Muscle layer of colon (tissue), 2 donors: ENCODE data around the gene PROCR.
"Not testable (repeated sequence)": the region's sequence is repeated elsewhere in the genome, so short reads cannot be mapped to it uniquely, and the experiment has no call there.

Source experiments
- H3K27ac ChIP-seq: one replicate; pipeline ENCODE4 v1.7.0; 2013; ENCODE audit warnings: low read depth, mild to moderate bottlenecking, low read length, moderate library complexity
- H3K27me3 ChIP-seq, 2 donors: one replicate each; pipeline ENCODE4 v1.7.0; 2013; ENCODE audit warnings: low read length in 2 of 2, mild to moderate bottlenecking in 2 of 2; ENCODE audit not compliant: insufficient read depth in 2 of 2, control insufficient read depth in 1 of 2
- H3K36me3 ChIP-seq: one replicate; pipeline ENCODE4 v1.7.0; 2013; ENCODE audit warnings: mild to moderate bottlenecking, low read length; ENCODE audit not compliant: insufficient read depth
- H3K4me1 ChIP-seq: one replicate; pipeline ENCODE4 v1.7.0; 2013; ENCODE audit warnings: mild to moderate bottlenecking, low read length; ENCODE audit not compliant: insufficient read depth
- H3K4me3 ChIP-seq, 2 donors: one replicate each; pipeline ENCODE4 v1.7.0; 2013; ENCODE audit warnings: low read length in 2 of 2, low read depth in 1 of 2, mild to moderate bottlenecking in 1 of 2, moderate library complexity in 1 of 2
- H3K9ac ChIP-seq: one replicate; pipeline ENCODE4 v1.7.0; 2013; ENCODE audit warnings: low read length
- H3K9me3 ChIP-seq: one replicate; pipeline ENCODE4 v1.7.0; 2013; ENCODE audit warnings: mild to moderate bottlenecking, low read length
- donor health status: abdominal sarcoma.
- donor health status: Adenocarcinoma of cecum.

Gene PROCR

DNA sequence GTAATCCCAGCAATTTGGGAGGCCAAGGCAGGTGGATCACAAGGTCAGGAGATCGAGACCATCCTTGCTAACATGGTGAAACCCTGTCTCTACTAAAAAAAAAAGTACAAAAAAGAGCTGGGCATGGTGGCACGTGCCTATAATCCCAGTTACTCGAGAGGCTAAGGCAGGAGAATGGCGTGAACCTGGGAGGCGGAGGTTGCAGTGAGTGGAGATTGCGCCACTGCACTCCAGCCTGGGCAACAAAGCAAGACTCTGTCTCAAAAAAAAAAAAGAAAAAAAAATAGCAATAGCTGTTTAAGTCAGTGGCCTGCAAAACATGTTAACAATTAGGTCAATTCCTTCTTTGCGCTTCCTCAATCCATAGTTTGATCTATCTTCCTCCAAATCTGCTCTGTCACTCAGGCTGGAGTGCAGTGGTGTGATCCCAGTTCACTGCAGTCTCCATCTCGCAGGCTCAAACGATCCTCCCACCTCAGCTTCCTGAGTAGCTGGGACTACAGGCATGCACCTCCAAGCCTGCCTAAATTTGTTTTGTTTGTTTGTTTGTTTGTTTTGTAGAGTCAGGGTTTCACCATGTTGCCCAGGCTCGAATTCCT is 14.9 kb downstream of the PROCR start:
- not testable (repeated sequence) for H3K9ac ChIP-seq, H3K4me3 ChIP-seq, H3K27ac ChIP-seq, H3K27me3 ChIP-seq, H3K9me3 ChIP-seq, H3K36me3 ChIP-seq
- peaks cover 12% of the 10 kb centered on the region for H3K4me1 ChIP-seq

DNA sequence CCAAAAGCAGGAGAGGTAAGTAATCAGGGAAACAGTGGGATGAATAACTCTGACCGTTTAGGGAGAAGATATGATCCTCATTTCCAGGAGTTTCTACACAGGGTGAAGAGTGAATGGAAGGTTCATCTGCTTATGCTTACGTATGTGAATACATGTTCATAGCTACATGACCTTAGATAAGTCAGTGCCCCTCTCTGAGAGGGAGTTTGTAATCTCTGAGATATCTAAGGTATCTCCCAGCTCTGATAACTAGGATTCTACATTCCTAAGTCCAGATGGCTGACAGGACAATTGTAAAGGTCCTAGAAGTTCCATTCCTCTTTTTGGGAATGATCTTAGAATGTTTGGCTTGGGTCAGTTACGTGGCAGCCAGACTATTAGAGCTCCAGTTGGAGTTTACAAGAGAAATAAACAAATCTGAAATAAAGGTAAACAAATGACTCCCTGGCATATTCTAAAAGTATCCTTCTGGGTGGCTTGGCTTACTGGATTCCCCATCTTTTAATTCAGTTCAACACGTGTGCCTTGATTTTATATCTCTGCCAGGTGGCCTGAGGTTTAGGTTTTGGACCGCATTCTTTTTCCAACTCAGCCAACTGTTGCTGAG is 15.8 kb downstream of the PROCR start:
- Histone ChIP-seq H3K9ac (no peak overlapping the region), H3K4me1 (peaks cover 12% of the 10 kb centered on the region), H3K9me3 (no peaks in the 10 kb centered on the region), H3K27ac (no peak overlapping the region), H3K36me3 (no peaks in the 10 kb centered on the region), H3K4me3 (no peak overlapping the region), H3K27me3 (no peaks in the 10 kb centered on the region)

DNA sequence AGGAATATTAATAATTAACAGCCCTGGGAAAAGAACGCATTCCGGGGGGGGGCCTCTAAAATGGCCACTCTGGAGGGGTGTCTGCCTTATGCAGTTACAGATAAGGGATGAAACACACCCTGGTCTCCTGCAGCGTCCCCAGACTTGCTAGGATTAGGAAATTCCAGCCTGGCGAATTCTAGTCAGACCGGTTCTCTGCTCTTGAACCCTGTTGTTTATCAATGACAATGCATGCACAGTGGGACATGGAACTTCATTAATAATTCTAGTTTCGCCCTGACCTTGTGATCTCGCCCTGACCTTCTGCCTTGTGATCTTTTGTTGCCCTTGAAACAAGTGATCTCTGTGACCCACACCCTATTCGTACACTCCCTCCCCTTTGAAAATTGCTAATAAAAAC is 17.4 kb downstream of the PROCR start:
- not testable (repeated sequence) for H3K9ac ChIP-seq, H3K36me3 ChIP-seq, H3K4me3 ChIP-seq, H3K27me3 ChIP-seq, H3K27ac ChIP-seq, H3K9me3 ChIP-seq
- peaks cover 12% of the 10 kb centered on the region for H3K4me1 ChIP-seq

DNA sequence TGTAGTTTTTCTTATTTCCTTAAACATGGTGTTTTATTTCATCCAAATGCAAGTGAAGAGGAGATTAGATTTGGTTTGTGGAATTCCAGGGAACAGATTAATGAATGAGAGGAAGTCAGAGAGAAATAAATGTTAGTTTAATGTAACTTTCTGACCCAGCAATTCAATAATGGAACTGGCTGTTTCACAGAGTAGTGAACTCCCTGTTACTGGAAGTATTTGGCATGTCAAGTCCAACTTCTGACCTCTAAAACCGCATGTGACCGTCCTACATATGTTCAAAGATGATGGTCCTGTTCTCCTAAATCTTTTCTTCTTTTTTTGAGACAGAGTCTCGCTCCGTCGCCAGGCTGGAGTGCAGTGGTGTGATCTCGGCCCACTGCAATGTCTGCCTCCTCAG is 18.7 kb downstream of the PROCR start:
- Histone ChIP-seq H3K27ac (no peak overlapping the region), H3K36me3 (no peaks in the 10 kb centered on the region), H3K4me3 (no peak overlapping the region), H3K9ac (no peak overlapping the region), H3K27me3 (no peaks in the 10 kb centered on the region), H3K9me3 (no peaks in the 10 kb centered on the region), H3K4me1 (peaks cover 12% of the 10 kb centered on the region)

GRCh38 chr20:35191419-35192117 is 19.7 kb downstream of the PROCR start:
- Histone ChIP-seq H3K27ac (no peak overlapping the region), H3K9me3 (no peaks in the 10 kb centered on the region), H3K9ac (no peak overlapping the region), H3K36me3 (no peaks in the 10 kb centered on the region), H3K4me3 (no peak overlapping the region), H3K4me1 (peaks cover 12% of the 10 kb centered on the region), H3K27me3 (no peaks in the 10 kb centered on the region)

DNA sequence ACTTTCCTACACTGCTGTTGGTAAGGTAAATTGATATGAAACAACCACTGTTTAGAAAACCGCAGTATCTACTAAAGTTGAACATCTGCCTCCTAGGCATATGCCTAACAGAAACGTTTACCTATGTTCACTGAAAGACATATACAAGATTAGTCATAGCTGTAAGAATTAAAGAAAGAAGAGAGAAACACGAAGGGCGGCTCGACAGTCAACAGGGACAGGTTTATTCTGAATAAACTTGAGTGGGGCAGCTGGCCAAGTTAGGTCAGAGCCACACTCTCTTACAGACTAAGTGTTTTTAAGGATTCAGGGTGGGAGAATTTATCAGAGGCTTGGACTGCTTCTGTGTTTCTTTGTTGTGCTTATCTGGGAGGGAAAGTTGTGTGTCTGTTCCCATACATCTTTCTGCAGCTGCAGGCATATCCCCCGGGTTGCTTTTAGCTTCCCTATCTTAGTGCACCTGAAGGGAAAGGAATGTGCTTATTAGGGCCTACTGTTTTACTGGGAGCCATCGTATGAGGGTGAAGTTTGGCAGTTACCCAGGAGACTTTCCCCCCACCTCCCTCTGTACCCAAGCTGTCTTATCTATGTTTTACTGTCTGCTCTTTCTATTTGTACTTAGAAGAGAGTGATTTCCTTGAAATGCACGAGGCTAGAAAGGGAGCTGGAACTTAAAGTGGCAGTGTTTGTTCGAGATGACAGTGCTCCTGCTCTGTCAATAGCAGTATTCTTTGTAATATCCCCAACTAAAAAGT is 20.4 kb downstream of the PROCR start:
- no peaks in the 10 kb centered on the region for H3K27me3 ChIP-seq
- no peaks in the 10 kb centered on the region for H3K9me3 ChIP-seq
- H3K36me3 ChIP-seq: no peaks in the 10 kb centered on the region
- no peak overlapping the region for H3K4me3 ChIP-seq
- peaks cover 12% of the 10 kb centered on the region for H3K4me1 ChIP-seq
- H3K9ac ChIP-seq: no peak overlapping the region
- no peak overlapping the region for H3K27ac ChIP-seq

DNA sequence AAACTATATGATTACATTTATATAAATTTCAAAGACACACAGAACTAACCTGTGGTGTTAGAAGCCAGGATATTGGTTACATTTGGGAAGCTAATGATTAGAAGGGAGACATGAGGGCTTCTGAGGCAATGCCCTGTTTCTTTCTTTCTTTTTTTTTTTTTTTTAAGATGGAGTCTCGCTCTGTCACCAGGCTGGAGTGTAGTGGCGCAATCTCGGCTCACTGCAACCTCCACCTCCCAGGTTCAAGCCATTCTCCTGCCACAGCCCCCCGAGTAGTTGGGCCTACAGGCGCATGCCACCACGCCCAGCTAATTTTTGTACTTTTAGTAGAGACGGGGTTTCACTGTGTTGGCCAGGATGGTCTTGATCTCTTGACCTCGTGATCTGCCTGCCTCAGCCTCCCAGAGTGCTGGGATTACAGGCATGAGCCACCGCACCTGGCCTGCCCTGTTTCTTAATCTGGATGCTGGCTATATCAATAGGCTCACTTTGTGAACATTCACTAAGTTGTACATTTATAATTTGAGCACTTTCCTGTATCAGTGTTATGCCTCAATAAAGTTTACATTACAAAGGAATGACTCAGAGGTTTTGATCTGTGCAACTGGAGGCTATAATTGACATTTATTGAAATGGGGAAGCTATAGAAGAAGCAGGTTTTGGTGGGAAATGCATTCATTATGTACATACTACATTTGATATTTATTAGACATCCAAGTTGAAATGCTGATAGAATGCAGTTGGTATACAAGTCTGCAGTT is 21.3 kb downstream of the PROCR start:
- not testable (repeated sequence) for H3K4me1 ChIP-seq, H3K27ac ChIP-seq, H3K9me3 ChIP-seq, H3K4me3 ChIP-seq, H3K27me3 ChIP-seq, H3K9ac ChIP-seq, H3K36me3 ChIP-seq

DNA sequence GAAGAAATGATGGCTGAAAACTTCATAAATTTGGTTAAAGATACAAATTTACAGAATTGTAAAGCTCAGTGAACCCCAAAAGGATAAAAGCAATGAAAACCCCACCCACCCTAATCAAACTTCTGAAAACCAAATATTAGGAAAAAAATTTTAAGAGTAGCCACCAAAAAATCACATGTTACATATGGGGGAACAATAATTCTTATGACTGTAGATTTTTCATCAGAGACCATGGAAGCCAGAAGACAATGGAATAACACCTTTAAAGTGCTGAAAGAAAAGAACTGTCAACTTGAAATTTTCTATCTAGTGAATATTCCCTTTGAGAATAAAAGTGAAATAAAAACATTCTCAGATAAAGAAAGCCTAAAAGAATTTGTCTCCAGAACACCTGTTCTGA is 24.4 kb downstream of the PROCR start:
- no peaks in the 10 kb centered on the region for H3K9me3 ChIP-seq
- no peak overlapping the region for H3K27ac ChIP-seq
- no peaks in the 10 kb centered on the region for H3K36me3 ChIP-seq
- no peak overlapping the region for H3K4me3 ChIP-seq
- H3K9ac ChIP-seq: no peak overlapping the region
- no peaks in the 10 kb centered on the region for H3K27me3 ChIP-seq
- no peaks in the 10 kb centered on the region for H3K4me1 ChIP-seq

- no peaks in the 10 kb centered on the region for H3K4me1 ChIP-seq
- no peak overlapping the region for H3K27ac ChIP-seq
- H3K9me3 ChIP-seq: no peaks in the 10 kb centered on the region
- H3K36me3 ChIP-seq: no peaks in the 10 kb centered on the region
- no peak overlapping the region for H3K4me3 ChIP-seq
- no peak overlapping the region for H3K9ac ChIP-seq
- no peaks in the 10 kb centered on the region for H3K27me3 ChIP-seq
Measured at GRCh38 chr20:35199740-35200139, 27.9 kb downstream of the PROCR start.

- H3K27me3 ChIP-seq: no peaks in the 10 kb centered on the region
- no peaks in the 10 kb centered on the region for H3K9me3 ChIP-seq
- no peak overlapping the region for H3K27ac ChIP-seq
- H3K4me3 ChIP-seq: no peak overlapping the region
- no peaks in the 10 kb centered on the region for H3K4me1 ChIP-seq
- no peaks in the 10 kb centered on the region for H3K36me3 ChIP-seq
- H3K9ac ChIP-seq: no peak overlapping the region
Measured at GRCh38 chr20:35200267-35200666, 28.4 kb downstream of the PROCR start.

- H3K36me3 ChIP-seq, H3K4me1 ChIP-seq, H3K9ac ChIP-seq, H3K9me3 ChIP-seq, H3K27ac ChIP-seq, H3K4me3 ChIP-seq, H3K27me3 ChIP-seq: not testable (repeated sequence)
Measured at GRCh38 chr20:35201467-35201866, 29.6 kb downstream of the PROCR start.
